ENCODE results near the gene LRRC36.
"Not testable (repeated sequence)": the region's sequence is repeated elsewhere in the genome, so short reads cannot be mapped to it uniquely, and the experiment has no call there.

LRRC36 gene

GRCh38 chr16:67350324-67350723 is 23.7 kb downstream of the LRRC36 start:
- FAIRE-seq, result no peak

GRCh38 chr16:67352463-67352862 is 25.8 kb downstream of the LRRC36 start:
- FAIRE-seq, result not testable (repeated sequence)

DNA sequence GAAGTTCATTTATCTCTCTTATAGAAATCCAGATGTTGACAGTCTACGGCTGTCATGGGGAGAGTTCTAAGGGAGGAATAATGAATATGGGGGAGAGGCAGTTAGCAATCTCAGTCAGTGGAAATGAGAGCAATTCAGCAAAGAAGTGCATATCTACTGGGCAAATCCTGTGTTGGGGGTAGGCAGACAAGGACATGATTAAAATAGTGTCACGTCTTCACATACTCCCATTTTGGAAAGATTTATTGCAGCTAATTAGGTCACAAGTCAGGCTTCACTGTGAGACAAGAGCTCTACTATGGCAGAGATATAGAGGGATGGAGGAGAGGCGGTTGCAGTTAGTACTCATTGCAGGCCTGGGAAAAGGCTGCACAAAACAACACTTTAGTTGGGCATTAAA is 29.8 kb downstream of the LRRC36 start:
- no peak for FAIRE-seq

DNA sequence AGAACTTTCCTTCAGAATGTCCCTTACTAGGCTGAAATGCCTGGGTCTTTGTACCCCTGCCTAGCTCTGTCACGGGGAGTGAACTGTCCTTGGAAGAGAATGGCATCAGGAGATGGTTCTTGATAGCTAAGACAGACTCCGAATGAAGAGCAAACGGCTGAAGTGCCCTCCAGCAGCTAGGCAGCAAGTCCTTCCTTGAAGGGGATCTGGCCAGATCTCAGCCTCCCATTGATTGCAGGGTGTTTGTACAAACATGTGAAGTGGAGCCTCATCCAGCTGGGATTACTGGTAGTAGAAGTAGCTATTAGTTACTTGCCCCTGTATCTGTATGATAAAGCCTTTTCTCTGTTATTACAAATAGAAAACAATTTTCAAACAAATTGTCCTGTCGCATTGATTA is 30.9 kb downstream of the LRRC36 start:
- FAIRE-seq, result no peak

DNA sequence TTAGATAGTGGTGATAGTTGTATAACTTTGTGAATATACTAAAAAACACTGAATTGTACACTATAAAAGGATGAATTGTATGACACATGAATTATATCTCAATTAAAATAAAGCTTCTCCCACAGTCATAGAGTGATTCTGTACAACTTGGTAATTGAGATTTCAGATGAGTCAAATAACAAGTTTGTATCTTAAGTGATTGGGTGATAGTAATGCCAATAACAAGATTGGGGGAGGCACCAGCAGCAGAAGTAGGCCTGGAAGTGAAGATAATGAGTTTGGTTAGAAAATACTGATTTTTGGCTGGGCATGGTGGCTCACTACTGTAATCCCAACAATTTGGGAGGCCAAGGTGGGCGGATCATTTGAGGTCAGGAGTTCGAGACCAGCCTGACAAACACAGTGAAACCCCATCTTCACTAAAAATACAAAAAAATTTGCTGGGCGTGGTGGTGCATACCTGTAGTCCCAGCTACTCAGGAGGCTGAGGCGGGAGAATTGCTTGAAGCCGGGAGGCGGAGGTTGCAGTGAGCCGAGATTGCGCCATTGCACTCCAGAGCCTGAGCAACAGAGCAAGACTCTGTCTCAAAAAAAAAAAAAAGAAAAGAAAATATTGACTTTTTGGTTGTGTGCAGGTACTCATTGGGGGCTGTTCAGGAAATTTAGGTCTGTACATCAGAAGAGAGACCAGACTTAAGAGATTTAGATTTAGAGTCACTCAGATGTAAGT is 33.1 kb downstream of the LRRC36 start:
- FAIRE-seq, result not testable (repeated sequence)

DNA sequence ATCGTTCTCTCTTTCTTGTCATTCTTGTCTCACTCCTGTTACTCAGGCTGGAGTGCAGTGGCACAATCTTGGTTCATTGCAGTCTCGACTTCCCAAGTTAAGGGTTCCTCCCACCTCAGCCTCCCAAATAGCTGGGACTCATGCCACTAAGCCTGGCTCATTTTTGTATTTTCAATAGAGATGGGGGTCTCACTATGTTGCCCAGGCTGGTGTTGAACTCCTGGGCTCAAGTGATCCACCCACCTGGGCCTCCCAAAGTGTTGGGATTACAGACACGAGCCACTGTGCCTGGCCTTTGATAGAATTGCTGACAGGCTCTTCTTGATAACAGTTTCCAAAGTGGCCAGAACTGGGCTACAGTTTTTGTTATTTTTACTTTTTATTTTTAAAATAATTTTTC is 34.4 kb downstream of the LRRC36 start:
- FAIRE-seq, result no peak

- FAIRE-seq, result peak; percentile 36
Observed at GRCh38 chr16:67364600-67365235, 38.1 kb downstream of the LRRC36 start.

DNA sequence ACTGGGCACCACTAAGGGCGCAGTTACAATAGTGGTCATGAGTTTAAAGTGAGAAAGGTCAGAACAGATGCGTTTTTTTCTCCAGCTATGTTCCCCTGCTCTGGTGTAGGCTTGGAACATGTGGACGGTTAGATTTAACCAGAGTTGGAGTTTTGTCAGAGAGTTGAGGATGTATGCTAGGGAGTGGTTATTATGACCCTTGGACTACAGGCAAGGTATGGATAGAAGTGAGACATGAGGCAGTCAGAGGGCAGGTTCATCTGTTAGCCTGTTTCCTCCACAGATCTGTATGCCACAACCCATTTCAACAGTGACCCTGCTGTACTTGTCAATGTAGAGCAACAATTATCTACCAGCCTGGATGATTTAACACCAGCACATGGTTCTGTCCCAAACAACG is 44.0 kb downstream of the LRRC36 start:
- FAIRE-seq, result no peak

GRCh38 chr16:67372664-67373063 is 46.0 kb downstream of the LRRC36 start:
- no peak for FAIRE-seq

- FAIRE-seq, result not testable (repeated sequence)
Observed at GRCh38 chr16:67376012-67376411, 49.4 kb downstream of the LRRC36 start.

- FAIRE-seq, result peak; percentile 72
Observed at GRCh38 chr16:67378642-67379041, 52.0 kb downstream of the LRRC36 start.

- FAIRE-seq, result no peak
Observed at GRCh38 chr16:67383284-67383683, 56.7 kb downstream of the LRRC36 start.

GRCh38 chr16:67384778-67385510 is 58.3 kb downstream of the LRRC36 start:
- no peak for FAIRE-seq

DNA sequence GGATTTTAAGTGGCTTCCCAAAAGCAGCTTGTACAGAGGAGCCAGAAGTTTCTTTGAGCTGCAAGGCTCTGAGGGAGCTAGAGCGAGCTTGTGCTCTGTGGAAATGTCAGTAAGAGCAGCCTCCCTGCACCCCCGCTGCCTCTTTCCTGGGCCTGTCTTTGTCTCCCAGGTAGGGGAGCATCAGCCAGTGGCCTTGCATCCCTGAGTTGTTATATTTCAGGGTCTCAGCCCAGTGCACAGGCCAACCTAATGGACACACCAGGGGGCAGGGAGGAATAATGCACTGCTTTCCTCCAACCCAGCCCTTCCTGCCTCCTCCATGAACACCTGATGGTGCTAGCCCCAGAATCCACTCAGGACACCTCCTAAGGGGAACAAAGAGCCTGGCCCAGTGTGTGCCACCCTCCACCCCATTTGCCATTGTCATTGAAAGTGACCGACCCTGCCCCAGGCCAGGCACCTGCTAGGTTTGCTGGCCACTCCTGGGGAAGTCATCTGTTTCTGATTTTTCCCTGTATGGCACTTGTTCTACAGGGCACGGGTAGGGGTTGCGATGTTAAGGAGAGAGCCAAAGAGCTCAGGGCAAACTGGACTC is 60.3 kb downstream of the LRRC36 start:
- FAIRE-seq, result no peak

DNA sequence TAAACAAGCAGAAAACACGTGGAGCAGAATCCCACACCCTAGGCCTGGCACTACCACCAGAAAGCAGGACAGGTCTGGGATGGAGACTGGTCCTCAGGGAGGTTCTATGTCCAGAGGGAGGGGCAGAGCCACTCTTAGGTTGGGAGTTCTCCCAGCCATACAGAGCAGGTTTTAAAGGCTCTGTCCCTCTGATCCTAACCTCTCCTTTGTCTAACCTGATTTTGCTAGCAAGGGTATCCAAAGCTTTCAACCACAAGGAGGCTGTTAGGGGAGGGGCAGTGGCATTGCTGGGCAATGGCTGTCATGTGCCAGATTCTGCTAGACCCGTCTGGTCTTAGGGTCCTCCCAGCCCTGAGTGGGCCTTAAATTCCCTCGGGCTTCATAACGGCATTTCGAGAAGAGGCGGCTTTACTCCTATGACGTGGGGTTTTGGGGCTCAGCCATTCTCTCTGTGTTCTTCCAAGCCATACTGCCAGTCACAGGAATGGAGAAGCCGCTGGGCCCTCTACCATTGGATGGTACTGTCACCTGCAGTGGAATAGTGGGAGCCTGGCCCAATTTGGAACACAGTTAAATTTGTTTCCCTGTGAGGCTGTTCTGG is 61.0 kb downstream of the LRRC36 start:
- FAIRE-seq, result no peak

- FAIRE-seq, result no peak
Observed at GRCh38 chr16:67388191-67388590, 61.6 kb downstream of the LRRC36 start.

GRCh38 chr16:67388591-67388990 is 62.0 kb downstream of the LRRC36 start:
- no peak for FAIRE-seq

DNA sequence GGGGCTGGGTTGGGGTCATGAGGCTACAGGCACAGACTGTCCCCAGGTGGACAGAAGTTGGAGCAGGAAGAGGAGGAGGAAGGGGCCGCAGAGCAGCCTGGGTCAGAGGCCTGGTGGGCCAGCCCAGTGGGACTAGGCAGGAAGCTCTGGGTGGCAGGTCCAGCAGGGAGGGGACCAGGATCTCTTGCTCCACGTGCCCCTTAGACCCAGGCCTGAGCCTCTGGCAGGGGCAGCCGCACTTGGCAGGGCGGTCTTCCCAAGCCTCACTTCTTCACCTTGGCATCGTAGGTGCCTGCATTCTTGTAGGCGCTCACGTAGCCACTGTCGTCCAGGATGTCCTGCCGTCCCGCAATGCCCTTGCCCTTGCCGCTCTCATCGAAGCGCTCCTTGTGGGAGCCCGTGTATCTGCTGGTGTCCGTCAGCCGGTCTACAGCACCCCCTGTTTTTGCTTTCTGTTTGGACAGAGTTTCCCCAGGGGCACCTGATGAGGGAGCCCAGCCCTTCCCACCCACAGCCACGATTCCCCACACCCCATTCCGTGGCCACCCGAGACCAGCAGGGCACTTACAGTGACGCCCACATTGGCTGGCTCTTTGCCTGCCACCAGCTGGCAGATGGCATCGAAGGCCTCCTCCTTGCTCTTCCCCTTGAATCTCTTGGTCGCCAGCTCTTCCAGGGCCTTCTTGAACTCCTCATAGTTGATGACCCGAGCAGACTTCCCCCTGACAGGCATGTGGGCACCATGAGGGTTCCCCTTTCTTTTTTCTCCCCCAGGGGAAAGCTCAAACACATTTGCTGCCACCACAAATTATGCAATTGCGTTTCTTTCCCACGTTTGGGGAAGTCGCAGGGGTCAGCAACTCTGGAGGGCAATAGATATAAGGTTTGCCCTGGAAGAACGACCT is 63.5 kb downstream of the LRRC36 start:
- FAIRE-seq, result no peak

DNA sequence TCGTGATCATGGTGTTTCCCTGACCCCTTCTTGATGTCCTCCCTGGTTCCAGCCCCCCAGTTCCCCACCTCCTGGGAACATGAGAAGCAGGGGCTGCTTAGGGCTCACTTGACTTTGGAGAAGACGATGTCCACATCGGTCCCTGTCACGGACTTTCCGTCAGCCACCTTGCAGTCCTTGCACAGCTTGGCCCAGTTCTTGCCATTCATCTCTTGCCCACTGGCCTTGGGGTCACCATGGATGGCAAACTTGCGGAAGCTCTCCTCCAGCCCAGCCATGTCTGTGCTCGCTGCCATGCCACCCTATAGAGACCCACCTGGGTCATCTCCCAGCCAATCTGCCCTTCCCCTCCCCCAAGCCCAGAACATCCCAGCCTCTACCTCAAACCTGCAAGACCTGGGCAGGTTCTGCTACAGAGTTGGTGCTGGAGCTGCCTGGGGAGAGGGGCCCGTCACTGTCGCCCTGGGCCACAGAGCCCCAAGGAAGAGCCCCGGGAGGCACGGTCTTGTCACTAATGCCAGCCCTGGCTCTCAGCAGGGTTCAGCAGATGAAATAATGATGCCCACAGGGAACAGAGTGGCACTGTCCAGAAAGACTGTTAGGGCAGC is 64.3 kb downstream of the LRRC36 start:
- no peak for FAIRE-seq

DNA sequence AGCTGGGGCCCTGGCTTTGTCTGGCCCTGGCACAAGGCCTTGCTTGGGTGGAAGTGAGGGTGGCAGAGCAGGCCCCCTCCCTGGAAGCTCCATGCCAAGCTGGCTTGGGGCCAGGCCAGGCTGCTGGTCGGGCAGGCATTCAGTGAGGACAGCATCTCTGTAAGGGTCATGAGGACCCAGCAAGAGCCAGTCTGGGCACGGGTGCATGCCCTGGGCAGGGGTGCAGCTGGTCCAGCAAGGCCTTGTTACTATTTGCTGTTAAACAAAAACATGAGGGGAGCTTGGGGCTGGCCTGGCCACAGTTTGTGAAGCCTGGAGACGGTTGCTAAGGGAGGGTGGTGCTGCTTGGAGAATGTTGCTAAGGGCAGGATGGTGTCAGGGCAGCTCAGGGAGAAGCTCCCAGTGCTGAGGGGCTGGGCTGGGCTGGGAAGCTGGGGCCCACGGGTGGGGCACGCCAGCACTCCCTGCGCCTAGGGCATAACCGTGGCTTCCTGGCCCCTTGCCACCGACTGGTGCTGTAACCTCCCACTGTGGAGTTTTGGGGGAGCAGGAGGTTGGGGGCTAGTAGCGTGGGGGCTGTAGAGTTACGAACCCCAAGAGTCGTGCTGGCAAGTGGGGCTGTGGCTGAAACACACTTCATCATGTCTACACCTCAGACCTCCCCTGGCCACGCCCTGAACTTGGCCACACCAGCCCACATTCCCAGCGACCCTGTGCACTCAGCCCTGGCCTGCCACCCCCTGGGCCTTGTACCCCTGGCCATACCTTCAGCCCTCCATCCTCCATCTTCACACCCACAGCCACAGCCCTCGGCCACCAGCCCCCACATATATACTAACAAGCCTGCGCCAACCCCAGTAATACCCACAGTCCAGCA is 65.0 kb downstream of the LRRC36 start:
- FAIRE-seq, result no peak
